Adrenal gland (tissue), 5 donors: Measurements from ENCODE around the gene HMGA1.

Source experiments
- POLR2A ChIP-seq, 2 donors: fragments of 450-650 bp; IDR thresholded peaks; one replicate each; pipeline ENCODE4 v1.6.1; 2017; ENCODE audit warnings: antibody characterized with exemption in 2 of 2, mild to moderate bottlenecking in 2 of 2, moderate library complexity in 1 of 2
- TF ChIP-seq, protein P1 (sequence below), 6 experiments: fragments of 450-650 bp in 4 of 6; fragments of 200-600 bp in 2 of 6; sonication (generic) in 1 of 6; IDR thresholded peaks; 1 replicate in 5 of 6; 2 replicates in 1 of 6; pipeline versions ENCODE4 v1.5.1 to v1.8.0; 2016 to 2021; ENCODE audit warnings: antibody characterized with exemption in 6 of 6, mild to moderate bottlenecking in 2 of 6, moderate library complexity in 1 of 6
- donor health status: DM: no; HTN: no; CAD: no.

DNA sequence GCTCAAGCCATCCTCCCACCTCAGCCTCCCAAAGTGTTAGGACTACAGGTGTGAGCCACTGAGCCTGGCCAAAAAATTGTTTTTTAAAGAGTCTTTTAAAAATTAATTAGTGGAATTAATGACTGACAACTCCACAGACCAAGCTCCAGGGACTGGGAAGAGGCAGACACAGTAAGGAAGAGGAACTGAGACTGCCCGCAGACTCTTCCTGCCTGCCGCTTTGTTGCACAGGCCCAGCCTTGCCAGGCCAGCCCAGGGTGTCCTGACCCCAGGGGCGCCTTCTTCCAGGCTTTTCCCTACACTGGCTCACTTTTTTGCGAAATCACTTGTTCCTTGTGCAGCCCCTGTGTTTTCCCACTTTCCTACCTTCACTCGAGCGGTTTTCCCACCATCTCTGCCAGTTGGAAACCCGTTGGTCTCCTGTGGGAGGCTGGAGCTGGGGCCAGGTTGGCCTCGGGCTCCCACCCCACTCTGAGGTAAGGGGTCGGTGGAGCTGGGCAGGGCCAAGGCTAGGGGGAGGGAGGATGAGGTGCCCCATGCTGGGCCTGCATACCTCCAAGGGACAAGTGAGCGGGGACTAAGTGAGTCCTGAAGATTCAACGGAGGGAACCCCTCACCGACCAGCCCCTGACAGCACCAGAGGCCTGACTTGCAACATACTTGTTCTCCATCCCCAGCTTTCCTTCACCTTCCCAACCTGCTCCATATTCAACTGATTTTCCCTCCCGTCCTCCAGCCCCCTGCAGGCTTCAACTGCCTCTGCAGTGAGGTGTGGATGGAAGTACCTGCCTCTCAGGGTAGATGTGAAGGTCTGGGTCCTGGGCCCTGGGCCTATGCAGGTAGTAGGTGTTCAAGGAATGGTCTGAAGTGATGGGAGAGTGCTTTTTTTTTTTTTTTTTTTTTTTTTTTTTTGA is 35.6 kb downstream of the HMGA1 start:
- TF ChIP-seq, protein P1, sequence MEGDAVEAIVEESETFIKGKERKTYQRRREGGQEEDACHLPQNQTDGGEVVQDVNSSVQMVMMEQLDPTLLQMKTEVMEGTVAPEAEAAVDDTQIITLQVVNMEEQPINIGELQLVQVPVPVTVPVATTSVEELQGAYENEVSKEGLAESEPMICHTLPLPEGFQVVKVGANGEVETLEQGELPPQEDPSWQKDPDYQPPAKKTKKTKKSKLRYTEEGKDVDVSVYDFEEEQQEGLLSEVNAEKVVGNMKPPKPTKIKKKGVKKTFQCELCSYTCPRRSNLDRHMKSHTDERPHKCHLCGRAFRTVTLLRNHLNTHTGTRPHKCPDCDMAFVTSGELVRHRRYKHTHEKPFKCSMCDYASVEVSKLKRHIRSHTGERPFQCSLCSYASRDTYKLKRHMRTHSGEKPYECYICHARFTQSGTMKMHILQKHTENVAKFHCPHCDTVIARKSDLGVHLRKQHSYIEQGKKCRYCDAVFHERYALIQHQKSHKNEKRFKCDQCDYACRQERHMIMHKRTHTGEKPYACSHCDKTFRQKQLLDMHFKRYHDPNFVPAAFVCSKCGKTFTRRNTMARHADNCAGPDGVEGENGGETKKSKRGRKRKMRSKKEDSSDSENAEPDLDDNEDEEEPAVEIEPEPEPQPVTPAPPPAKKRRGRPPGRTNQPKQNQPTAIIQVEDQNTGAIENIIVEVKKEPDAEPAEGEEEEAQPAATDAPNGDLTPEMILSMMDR (IDR thresholded peaks at IDR 0.05) = no peak
- no peak for TF ChIP-seq POLR2A (IDR thresholded peaks at IDR 0.05)
